ENCODE data around the gene ZFAND3. TPM values are rescaled to one million over a fixed set of nuclear protein-coding genes. Genes with fewer than 3 reads are reported as not detected.

The ZFAND3 gene
- total and polyA plus RNA-seq, 2 experiments from 2014 or later: 16.9 to 28.2 TPM

- no peak for DNase-seq (ENCODE audit: low spot score)
- H3K9me2 ChIP-seq (ENCODE audit: insufficient read depth): no peaks in the 10 kb centered on the region
Measured at GRCh38 chr6:38099221-38099620, 279.7 kb downstream of the ZFAND3 start.

More at GRCh38 chr6:38099221-38099620, 279.7 kb downstream of the ZFAND3 start:
- no peak for ATAC-seq
- H3K4me3 ChIP-seq: no peak overlapping the region
- TF ChIP-seq REST (IDR thresholded peaks at IDR 0.05; ENCODE audit: unreplicated experiment) (no peak), ZNF331 (CRISPR knock-in tag; IDR thresholded peaks at IDR 0.05; ENCODE audit: low read depth) (no peak), ZNF462 (CRISPR knock-in tag; IDR thresholded peaks at IDR 0.05) (no peak), EZH2 (IDR thresholded peaks at IDR 0.05; ENCODE audit: low read depth, unreplicated experiment) (no peak), CTCF (conservative IDR thresholded peaks at IDR 0.05; ENCODE audit: low read depth in 2 of 2) (no peak), NANOG (IDR thresholded peaks at IDR 0.05; ENCODE audit: borderline replicate concordance) (no peak), EZH2phosphoT487 (IDR thresholded peaks at IDR 0.05; ENCODE audit: unreplicated experiment) (no peak), POLR2AphosphoS5 (IDR thresholded peaks at IDR 0.05; ENCODE audit: low read depth) (no peak), ZNF114 (CRISPR knock-in tag; IDR thresholded peaks at IDR 0.05) (no peak), STAT1 (IDR thresholded peaks at IDR 0.05; ENCODE audit: unreplicated experiment) (no peak), CREB1 (CRISPR knock-in tag; IDR thresholded peaks at IDR 0.05; ENCODE audit: low read depth) (no peak), ETS1 (IDR thresholded peaks at IDR 0.05) (no peak), JUNB (IDR thresholded peaks at IDR 0.05; ENCODE audit: unreplicated experiment) (no peak)
- no peak overlapping the region for H3K27ac Mint-ChIP-seq
- no peaks in the 10 kb centered on the region for H3K36me3 ChIP-seq (ENCODE audit: insufficient read depth)
- H3K4me3 Mint-ChIP-seq: no peak overlapping the region
- no peaks in the 10 kb centered on the region for H3K27me3 Mint-ChIP-seq (ENCODE audit: insufficient read depth, low read depth, poor library complexity)
- no peaks in the 10 kb centered on the region for H3F3A ChIP-seq (replicated peaks; ENCODE audit: low read depth)
- no peaks in the 10 kb centered on the region for H3K27me3 ChIP-seq (ENCODE audit: insufficient read depth)
- H3K4me2 ChIP-seq: no peak overlapping the region
- no peak overlapping the region for H2AFZ ChIP-seq
- no peaks in the 10 kb centered on the region for H3K9me3 Mint-ChIP-seq
- peaks cover 7% of the 10 kb centered on the region for H3K4me1 ChIP-seq (ENCODE audit: insufficient read depth)
- no peaks in the 10 kb centered on the region for H4K20me1 ChIP-seq (replicated peaks; ENCODE audit: insufficient read depth)
- peaks cover 8% of the 10 kb centered on the region for H3K4me1 Mint-ChIP-seq
- H3K79me2 ChIP-seq (replicated peaks; ENCODE audit: insufficient read depth): 0 out of 2 replicates have a peak, but pooled peaks cover 2% of the 10 kb centered on the region
- no peaks in the 10 kb centered on the region for H3K36me3 Mint-ChIP-seq (ENCODE audit: low read depth)
- H3K27ac ChIP-seq (ENCODE audit: low read depth): no peak overlapping the region

Measured in GM23338 (cell line).